ENCODE measurements around the gene RPS10.

DNA sequence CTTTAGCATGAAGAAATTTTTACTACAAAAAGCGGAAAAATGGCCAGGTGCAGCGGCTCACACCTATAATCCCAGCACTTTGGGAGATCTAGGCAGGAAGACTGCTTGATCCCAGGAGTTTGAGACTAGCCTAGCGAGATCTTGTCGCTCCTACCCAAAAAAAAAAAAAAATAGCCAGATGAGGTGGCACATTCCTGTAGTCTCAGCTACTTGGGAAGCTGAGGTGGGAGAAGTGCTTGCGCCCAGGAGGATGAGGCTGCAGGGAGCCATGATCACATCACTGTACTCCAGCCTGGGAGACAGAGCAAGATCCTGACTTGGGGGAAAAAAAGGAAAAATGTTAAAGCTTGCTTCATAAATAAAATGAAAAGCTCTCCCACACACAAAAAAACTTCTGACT is 47.9 kb downstream of the RPS10 start:
- TF ChIP-seq, protein P1, sequence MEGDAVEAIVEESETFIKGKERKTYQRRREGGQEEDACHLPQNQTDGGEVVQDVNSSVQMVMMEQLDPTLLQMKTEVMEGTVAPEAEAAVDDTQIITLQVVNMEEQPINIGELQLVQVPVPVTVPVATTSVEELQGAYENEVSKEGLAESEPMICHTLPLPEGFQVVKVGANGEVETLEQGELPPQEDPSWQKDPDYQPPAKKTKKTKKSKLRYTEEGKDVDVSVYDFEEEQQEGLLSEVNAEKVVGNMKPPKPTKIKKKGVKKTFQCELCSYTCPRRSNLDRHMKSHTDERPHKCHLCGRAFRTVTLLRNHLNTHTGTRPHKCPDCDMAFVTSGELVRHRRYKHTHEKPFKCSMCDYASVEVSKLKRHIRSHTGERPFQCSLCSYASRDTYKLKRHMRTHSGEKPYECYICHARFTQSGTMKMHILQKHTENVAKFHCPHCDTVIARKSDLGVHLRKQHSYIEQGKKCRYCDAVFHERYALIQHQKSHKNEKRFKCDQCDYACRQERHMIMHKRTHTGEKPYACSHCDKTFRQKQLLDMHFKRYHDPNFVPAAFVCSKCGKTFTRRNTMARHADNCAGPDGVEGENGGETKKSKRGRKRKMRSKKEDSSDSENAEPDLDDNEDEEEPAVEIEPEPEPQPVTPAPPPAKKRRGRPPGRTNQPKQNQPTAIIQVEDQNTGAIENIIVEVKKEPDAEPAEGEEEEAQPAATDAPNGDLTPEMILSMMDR (conservative IDR thresholded peaks at IDR 0.05; ENCODE audit: low read depth in 2 of 2): no peak
- TF ChIP-seq, protein P2, sequence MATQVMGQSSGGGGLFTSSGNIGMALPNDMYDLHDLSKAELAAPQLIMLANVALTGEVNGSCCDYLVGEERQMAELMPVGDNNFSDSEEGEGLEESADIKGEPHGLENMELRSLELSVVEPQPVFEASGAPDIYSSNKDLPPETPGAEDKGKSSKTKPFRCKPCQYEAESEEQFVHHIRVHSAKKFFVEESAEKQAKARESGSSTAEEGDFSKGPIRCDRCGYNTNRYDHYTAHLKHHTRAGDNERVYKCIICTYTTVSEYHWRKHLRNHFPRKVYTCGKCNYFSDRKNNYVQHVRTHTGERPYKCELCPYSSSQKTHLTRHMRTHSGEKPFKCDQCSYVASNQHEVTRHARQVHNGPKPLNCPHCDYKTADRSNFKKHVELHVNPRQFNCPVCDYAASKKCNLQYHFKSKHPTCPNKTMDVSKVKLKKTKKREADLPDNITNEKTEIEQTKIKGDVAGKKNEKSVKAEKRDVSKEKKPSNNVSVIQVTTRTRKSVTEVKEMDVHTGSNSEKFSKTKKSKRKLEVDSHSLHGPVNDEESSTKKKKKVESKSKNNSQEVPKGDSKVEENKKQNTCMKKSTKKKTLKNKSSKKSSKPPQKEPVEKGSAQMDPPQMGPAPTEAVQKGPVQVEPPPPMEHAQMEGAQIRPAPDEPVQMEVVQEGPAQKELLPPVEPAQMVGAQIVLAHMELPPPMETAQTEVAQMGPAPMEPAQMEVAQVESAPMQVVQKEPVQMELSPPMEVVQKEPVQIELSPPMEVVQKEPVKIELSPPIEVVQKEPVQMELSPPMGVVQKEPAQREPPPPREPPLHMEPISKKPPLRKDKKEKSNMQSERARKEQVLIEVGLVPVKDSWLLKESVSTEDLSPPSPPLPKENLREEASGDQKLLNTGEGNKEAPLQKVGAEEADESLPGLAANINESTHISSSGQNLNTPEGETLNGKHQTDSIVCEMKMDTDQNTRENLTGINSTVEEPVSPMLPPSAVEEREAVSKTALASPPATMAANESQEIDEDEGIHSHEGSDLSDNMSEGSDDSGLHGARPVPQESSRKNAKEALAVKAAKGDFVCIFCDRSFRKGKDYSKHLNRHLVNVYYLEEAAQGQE (IDR thresholded peaks at IDR 0.05; ENCODE audit: unreplicated experiment): no peak
- TF ChIP-seq POLR2AphosphoS5 (IDR thresholded peaks at IDR 0.05; ENCODE audit: low read depth) (no peak), EZH2 (IDR thresholded peaks at IDR 0.05; ENCODE audit: low read depth, unreplicated experiment) (no peak), EZH2phosphoT487 (IDR thresholded peaks at IDR 0.05; ENCODE audit: unreplicated experiment) (no peak), ZNF114 (CRISPR knock-in tag; IDR thresholded peaks at IDR 0.05) (no peak)

Data from GM23338 (cell line).